GM20000 (cell line): ENCODE measurements around the gene FZD2.

Source experiments
- DNase-seq: peaks from one replicate; pipeline ENCODE4 v3.0.0; 2012; ENCODE audit warnings: low spot score
- TF ChIP-seq, protein P1 (sequence below): IDR thresholded peaks from 2 replicates; pipeline ENCODE4 v1.5.1; 2012; ENCODE audit warnings: mild to moderate bottlenecking, control low read depth; ENCODE audit errors: extremely low read depth, missing control alignments

FZD2 gene

DNA sequence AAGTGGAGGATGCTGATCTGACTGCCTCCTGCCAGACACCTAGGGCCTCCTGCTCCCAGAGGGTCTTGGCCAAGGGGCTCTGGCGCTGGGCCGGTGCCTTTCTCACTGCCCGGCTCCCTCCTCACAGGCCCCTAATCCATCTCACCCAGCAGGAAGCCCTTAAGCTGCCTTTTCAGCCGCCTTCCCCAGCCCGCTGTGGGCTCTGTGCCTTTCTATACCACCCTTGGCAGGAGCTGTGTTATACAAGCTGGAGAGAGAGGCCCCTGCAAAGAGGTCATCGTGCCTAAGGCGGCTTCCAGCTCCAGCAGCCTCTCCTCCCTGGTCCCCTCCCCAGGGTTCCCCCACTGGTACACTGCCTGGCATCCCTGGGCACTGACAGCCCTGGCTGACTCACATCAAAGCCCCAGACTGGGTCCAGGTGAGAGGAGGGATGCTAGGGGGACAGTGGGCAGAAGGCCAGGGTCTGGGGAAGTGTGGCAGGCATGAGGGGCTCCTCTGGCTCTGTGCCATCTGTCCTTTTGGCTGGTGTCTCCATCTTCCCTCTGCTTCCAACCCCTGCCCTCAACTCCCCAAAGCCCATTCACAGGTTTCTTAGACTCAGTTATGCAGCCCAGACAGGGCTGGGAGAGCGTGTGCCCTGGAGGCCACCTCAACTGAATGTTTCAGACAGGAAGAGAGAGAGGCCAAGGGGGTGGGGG is 15.3 kb upstream of the FZD2 start:
- no peak for DNase-seq
- TF ChIP-seq, protein P1, sequence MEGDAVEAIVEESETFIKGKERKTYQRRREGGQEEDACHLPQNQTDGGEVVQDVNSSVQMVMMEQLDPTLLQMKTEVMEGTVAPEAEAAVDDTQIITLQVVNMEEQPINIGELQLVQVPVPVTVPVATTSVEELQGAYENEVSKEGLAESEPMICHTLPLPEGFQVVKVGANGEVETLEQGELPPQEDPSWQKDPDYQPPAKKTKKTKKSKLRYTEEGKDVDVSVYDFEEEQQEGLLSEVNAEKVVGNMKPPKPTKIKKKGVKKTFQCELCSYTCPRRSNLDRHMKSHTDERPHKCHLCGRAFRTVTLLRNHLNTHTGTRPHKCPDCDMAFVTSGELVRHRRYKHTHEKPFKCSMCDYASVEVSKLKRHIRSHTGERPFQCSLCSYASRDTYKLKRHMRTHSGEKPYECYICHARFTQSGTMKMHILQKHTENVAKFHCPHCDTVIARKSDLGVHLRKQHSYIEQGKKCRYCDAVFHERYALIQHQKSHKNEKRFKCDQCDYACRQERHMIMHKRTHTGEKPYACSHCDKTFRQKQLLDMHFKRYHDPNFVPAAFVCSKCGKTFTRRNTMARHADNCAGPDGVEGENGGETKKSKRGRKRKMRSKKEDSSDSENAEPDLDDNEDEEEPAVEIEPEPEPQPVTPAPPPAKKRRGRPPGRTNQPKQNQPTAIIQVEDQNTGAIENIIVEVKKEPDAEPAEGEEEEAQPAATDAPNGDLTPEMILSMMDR, result no peak

DNA sequence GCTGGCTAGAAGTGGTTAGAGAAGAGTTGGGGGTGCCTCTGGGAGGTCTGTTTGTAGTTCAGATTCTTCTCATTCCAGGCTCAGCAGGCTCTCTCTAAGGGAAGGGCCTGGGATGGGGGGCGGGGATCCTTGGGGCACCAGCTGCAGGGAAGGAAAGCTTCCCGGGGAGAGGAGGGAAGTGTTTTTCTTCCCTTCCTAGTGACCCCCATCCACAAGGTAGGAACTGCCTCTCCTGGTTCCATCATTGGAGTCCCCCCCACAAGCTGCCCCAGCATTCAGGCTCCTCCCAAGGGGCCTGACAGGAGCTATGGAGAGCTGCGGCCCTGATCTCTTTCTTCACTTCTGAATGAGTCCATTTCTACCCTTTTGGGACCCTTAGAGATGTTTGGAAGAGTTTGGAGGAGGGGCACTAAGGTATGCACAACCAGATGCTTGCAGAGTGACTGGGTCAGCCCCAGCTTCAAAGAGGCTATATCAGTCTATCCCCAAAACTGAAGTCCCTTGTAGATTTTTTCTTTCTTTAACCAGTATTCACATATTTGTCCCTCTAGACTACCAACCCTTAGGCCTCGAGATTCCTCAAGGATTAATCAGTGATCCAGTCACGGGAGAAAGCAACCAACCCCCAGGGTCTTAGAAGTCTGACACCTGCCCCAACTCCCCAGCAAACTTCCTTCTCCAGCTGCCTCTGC is 13.9 kb upstream of the FZD2 start:
- DNase-seq, result no peak
- TF ChIP-seq, protein P1, result no peak

DNA sequence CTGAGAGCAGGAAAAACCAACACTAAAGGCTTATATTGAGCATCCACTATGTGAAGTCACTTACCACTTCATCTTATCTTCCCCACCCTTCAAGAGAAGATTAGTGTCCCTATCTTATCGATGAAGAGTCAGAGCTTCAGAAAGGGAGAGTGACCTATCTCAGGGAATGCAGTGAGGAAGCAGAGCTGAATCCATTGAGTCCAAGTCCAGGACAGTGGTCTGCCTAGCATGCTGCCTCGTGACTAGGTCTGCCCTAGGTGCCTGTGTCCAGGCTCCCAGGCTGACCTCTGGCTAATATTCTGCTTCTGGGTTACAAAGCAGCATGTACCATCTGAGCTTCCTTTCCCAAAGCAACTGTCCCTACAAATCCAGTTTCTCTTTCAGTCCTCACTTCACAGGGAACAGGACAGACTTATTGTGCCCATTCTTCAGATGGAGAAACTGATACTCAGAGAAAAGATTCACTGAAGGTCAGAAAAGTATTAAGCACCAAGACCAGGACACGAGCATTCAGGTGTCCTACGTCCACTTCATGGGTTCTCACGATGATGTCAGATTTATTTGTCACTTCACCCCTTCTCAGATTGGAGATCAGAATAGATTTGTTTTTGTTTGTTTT is 13.3 kb upstream of the FZD2 start:
- TF ChIP-seq, protein P1, result no peak

DNA sequence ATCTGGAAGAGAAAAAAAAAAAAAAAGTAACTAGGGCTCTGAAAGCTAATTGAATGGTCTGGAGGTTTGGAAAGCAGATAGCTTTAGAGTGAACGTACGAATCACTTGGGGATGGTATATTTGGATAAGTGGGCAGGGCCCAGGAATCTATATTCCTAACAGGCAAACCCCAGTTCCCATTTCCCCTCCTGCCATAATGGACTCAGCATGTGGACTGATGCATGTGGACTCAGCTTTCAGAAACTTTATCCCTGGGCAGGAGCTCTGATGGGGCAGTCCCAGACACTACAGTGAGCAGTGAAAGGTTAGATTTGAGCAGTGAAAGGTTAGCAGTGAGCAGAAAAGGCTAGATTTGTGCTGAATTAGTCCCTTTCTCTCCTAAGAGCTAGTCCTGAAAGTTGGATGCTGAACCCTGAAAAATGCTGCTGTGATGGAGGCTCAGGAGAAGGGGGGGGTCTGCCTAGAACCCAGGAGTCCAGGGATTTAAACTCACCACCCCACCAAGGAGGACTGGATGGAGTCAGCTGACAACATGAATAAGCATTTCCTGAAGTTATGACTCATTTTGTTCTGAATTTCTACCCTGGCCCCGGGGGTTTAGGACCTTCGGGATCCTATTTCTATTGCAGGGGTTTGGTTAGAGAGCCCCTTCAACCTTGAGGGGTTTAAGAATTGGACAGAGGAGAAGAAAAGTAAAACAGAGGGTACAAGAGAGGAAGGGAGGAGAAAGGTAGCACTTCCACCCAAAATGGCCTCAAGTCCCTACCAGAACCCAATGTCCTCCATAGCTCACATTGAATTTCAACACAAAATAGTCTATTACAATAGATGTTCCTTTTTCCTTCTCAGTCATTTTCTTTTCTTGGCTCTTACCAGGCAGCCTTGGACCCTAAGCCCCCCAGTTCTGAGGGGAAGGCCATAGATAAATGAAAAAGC is 10.3 kb upstream of the FZD2 start:
- DNase-seq, result no peak
- TF ChIP-seq, protein P1, result no peak

More for the DNA sequence above, 13.3 kb upstream of the FZD2 start:
- DNase-seq, result no peak

DNA sequence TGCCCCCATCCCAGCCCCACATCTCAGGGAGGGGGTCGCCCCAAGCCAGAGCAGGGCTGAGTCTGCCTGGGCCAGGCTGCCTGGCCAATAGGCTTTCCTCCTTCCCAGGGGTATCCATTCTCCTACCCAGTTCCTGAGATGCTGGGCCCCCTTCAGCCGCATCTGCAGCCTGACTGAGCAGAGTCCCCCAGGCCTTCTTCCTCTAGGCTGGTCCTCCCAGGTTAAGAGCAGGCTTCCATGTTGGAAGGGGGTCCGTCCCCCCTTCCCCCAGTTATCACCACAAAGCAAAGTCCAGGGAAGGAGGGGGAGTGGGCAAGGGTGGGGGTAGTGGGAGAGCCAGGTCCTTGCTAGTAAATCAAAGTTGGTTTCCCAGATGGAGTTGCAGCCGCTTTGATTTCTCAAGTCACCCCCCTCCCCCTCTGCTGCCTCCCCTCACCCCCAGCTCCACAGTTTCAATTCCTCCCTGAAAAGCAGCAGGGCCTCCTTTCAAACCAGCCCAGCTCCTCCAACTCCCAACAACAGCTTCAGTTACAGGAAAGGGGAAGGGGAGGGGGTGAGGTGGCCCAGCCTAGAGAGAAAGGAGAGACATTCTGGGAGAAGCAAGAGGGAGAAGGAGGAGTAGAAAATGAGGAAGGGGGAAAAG is 9.5 kb upstream of the FZD2 start:
- DNase-seq, result no peak
- TF ChIP-seq, protein P1, result no peak

DNA sequence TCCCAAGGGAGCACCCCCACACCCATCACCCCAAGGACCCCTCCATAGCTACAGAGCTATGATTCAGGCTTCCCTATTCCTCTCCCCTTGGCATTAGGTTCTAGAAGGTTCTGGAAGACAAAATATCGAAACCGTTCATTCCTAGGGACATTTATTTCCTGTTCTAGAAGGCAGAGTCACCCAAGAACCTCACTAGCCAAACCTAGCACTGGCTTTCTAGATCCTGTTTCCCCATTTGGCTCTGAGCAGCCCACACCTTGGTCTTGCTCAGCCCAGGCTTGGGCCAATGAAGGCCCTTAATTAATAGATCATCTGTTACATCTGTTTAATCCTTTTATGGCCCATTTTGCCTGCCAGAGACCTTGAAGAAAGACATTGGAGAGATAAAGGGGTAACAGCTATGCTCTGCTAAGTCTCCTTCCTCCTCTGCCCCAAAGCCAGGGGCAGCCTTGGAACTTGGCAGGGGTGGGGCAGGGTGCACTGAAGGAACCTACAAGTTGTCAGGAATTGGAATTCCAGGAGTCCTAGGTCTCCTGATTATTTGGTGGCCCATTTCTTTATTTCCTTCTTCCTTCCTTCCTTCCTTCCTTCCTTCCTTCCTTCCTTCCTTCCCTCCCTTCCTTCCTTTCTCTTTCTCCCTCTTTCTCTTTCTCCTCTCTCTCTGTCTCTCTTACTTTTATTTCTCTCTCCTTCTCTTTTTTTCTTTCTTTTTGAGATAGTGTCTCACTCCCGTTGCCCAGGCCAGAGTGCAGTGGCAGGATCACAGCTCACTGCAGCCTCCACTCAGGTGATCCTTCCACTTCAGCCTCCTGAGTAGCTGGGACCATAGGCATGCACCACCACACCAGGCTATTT is 8.7 kb upstream of the FZD2 start:
- no peak for DNase-seq
- TF ChIP-seq, protein P1, result no peak
